Measurements from ENCODE around the gene METTL8.

DNA sequence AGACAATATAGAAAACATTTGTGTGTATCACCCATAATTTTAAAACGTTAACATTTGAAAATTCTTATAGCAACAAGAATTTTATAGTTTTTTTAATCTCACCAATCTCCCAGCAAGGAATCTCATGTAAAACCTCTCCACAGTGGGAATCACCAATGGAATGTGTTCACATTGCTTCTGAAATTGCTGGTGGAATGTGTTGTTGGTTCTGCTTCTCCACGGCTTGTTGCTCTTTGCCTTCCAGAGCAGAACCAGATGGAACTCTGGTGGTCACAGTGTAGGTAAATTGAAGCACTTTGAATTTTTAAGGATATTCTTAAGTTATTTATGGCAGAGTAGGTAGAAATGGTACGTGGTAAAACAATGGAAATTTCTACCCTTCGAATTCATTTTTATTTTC lies 35.4 kb upstream of the METTL8 start:
- TF ChIP-seq, protein P1, sequence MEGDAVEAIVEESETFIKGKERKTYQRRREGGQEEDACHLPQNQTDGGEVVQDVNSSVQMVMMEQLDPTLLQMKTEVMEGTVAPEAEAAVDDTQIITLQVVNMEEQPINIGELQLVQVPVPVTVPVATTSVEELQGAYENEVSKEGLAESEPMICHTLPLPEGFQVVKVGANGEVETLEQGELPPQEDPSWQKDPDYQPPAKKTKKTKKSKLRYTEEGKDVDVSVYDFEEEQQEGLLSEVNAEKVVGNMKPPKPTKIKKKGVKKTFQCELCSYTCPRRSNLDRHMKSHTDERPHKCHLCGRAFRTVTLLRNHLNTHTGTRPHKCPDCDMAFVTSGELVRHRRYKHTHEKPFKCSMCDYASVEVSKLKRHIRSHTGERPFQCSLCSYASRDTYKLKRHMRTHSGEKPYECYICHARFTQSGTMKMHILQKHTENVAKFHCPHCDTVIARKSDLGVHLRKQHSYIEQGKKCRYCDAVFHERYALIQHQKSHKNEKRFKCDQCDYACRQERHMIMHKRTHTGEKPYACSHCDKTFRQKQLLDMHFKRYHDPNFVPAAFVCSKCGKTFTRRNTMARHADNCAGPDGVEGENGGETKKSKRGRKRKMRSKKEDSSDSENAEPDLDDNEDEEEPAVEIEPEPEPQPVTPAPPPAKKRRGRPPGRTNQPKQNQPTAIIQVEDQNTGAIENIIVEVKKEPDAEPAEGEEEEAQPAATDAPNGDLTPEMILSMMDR (conservative IDR thresholded peaks at IDR 0.05 in 1 of 2, IDR thresholded peaks at IDR 0.05 in 1 of 2; ENCODE audit: extremely low read depth in 1 of 2, insufficient read depth in 1 of 2, low read depth in 1 of 2, low read length in 2 of 2), result no peak
- TF ChIP-seq EZH2 (IDR thresholded peaks at IDR 0.05; ENCODE audit: borderline replicate concordance, low read length), result no peak

All from mammary epithelial cell (primary cell).